HG03196 (cell line): Measurements from ENCODE around the gene MATCAP1.

ENCODE experiments used
- ATAC-seq: cut with Tn5 transposase; IDR thresholded peaks from one replicate; pipeline ENCODE4 v1.9.1; 2021; ENCODE audit not compliant: unreplicated experiment

Gene MATCAP1

GRCh38 chr16:67183627-67184452, at the start of gene MATCAP1:
Gene MATCAP1, minus strand, starts transcription at chr16:67183963. Its CDS starts 3,353 bp downstream, at chr16:67180610.
- ATAC-seq, result peak; percentile 86

- no peak for ATAC-seq
These were observed 47.3 kb upstream of the MATCAP1 start for GRCh38 chr16:67230809-67231660.

- ATAC-seq, result no peak
These were observed 46.4 kb upstream of the MATCAP1 start for GRCh38 chr16:67229906-67230808.

- ATAC-seq, result no peak
These were observed 45.1 kb upstream of the MATCAP1 start for GRCh38 chr16:67228905-67229304.

DNA sequence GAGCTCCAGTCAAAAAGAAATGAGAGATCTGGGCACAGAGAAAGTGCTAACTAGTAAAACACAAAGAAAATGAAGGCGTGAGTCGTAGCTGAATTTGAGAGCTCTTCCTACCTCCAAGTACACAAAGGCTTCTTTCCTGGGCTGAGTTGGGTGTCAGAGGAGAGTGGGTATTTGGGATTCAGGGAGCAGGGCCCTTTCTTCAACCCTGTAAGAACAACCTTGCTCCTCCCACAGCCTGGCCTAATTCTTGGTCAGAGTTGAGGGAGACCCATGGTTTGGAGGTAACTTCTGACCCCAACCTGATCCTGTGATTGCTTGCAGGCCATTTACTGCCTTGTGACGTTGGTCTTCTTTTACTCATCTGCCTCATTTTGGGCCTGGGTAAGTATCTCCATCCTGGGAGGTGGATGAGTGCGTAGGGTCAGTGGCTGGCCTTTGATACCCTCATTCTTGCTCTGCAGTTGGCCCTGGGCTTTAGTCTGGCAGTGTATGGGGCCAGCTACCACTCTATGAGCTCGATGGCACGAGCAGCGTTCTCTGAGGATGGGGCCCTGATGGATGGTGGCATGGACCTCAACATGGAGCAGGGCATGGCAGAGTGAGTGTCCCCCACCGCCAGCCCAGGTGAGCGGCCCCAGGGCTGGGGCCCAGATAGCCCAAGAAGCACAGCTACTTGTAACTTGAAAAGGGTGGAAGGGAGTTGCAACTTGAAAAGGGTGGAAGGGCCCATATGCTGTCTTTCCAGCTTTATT, 44.4 kb upstream of the MATCAP1 start:
- ATAC-seq, result no peak

- ATAC-seq, result no peak
These were observed 43.8 kb upstream of the MATCAP1 start for GRCh38 chr16:67227567-67227921.

GRCh38 chr16:67226804-67227566, 43.2 kb upstream of the MATCAP1 start, which contains the start of gene TMEM208:
Gene TMEM208, plus strand, starts transcription at chr16:67227130. Its CDS starts 89 bp downstream, at chr16:67227219.
- ATAC-seq, result peak; percentile 92

GRCh38 chr16:67226295-67226803, 42.6 kb upstream of the MATCAP1 start:
- no peak for ATAC-seq

DNA sequence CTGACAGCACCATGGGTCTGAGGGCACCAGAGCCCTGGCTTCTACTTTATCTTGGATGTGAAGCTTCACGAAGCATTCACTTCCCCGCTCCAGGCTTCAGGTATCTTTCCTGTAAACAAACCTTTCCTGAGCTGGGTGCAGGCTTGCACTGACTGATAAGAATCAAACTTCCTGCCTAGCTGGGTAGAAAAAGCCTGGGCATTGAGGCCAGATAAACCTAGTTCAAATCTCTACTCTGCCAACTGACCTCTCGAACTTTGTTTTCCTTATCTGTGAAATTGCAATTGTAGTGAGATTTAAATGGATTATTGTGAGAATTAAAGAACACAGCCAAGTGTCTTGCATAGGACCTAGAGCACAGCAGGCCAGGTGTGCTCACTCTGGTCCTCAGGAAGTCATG, 40.2 kb upstream of the MATCAP1 start:
- ATAC-seq, result no peak

GRCh38 chr16:67216612-67217490, 33.1 kb upstream of the MATCAP1 start:
- ATAC-seq, result no peak

DNA sequence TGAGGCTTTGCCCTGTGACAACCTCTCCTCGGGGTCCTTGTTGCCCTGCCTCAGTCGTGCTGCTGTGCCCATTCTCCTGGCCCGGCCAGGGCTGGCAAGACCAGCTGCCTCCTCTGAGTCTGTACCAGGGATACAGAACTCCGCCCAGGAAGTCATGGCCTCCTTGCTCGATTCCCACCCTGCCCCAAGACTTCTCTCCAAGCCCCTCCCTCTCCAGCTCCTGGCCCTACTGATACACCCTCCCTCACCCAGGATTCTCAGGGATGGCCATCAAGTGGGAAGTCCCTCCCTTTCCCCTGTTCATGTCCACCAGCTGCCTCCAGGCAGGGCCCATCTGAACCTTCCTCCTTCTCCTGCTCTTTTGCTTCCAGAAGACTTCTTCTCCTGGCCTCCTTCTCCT, 31.9 kb upstream of the MATCAP1 start:
- no peak for ATAC-seq

GRCh38 chr16:67213197-67214019, 29.6 kb upstream of the MATCAP1 start:
- no peak for ATAC-seq

DNA sequence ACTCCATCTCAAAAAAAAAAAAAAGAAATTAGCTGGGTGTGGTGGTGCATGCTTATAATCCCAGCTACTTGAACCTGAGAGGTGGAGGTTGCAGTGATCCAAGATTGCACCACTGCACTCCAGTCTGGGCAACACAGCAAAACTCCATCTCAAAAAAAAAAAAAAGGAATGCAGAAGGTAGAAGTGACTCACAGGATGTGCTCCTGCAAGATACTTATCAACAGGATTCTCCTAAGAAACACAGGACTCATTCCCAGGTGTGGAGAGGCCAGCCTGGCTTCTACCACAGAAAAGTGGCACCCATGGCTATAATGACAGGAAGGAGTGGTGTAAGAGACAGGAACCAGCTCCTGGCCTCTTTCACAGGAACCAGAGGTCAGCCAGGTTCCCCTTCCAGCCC, 29.0 kb upstream of the MATCAP1 start:
- no peak for ATAC-seq

- no peak for ATAC-seq
These were observed 27.9 kb upstream of the MATCAP1 start for GRCh38 chr16:67211674-67212073.

DNA sequence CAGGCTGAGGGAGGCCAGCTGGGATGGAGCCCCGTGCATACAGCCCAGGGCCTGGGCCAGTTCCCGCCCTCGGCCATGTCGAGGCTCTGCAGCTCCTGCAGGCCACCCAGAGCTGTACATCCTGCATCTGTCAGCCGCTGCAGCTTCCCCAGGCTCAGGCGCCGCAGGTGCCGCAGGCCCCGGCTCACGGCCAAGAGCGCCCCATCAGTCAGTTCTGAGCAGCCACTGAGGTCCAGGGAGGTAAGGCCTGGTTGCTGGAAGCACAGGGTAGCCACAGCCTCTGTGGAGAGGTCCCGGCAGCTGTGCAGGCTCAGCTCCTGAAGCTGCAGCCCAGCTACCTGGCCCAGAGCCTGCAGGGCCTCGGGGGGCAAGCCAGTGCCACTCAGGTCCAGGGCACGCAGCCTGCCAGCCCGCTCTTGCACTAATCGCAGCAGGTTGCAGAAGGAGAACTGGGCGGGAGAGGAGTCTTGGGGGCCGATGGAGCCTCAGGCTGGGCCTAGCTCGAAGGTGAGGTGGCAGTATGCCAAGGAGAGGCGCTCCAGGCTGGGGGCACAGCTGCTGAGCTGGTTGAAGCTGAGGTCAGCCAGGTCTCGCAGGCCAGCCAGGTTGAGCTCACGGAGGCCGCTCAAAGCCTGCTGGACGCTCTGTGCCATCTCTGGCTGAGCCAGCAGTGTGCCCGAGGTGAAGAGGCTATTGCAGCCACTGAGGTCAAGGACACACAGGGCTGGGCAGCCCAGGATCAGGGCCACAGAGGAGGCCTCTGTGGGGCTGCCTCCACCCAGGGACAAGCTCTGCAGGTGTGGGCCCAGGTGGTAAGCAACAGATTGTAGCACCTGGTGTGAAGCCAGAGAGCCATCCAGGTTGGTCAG, 26.5 kb upstream of the MATCAP1 start:
- no peak for ATAC-seq

DNA sequence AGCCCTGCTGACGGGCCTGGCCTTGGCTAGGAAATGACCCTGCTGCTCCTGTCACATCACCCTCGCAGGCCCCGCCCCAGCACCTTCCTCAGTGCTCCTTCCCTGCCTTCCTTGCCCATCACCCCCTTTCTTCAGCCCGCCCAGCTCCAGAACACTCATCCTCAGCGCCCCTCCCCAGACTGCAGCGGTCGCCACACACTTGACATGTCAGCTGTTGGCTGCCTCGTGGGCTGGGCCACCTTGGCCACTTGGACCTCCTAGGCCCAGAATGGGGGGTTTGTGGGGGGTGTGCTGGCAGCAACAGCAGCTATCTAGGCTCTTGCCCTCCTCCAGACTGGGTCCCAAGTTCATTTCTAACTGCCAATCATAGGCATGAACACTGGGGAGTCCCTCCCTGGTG, 25.8 kb upstream of the MATCAP1 start:
- ATAC-seq, result no peak
